HG02973 (cell line): ENCODE results near the gene IQUB.
"Not testable (repeated sequence)": the region's sequence is repeated elsewhere in the genome, so short reads cannot be mapped to it uniquely, and the experiment has no call there.

Experiments
- ATAC-seq: cut with Tn5 transposase; IDR thresholded peaks from one replicate; pipeline ENCODE4 v1.9.1; 2021; ENCODE audit warnings: moderate library complexity; ENCODE audit not compliant: unreplicated experiment

Gene IQUB

DNA sequence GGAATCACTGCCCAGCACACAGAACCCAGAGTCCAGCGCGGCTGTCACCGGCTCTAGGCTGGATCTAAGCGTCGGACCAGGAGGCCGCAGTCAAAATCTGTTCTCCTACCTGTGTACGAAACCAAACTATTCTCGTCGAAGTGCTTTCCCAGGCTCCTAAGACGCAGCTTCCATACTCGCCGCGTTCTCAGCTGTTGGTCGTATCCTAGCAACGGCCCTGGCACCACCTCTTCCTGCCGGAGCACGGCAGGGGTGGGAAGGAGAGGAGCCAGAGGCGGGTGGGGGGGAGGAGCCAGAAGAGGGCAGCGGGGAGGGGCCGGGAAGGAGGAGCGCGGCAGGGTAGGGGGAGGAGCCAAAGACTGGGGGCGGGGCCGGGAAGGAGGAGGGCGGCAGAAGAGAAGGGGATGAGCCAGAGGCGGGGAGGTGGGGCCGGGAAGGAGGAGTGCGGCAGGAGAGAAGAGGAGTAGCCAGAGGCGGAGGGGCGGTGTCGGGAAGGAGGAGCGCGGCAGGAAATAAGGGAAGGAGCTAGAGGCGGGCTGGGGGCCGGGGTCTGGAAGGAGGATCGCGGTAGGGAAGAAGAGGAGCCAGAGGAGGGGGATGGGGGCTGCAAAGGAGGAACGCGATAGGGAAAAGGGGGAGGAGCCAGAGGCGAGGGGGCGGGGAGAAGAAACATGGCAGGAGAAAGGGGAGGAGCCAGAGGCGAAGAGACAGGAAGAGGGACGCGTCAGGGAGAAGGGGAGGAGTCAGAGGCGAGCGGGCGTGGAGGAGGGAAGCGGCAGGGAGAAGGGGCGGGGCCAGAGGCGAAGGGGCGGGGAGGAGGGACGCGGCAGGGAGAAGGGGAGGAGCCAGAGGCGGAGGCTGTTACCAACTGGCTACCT is at the start of gene IQUB:
IQUB (minus strand) TSS at position 213 of the 878 bp plus-strand sequence. CDS start 22,255 bp downstream, outside the sequence.
- ATAC-seq = peak; percentile 78

DNA sequence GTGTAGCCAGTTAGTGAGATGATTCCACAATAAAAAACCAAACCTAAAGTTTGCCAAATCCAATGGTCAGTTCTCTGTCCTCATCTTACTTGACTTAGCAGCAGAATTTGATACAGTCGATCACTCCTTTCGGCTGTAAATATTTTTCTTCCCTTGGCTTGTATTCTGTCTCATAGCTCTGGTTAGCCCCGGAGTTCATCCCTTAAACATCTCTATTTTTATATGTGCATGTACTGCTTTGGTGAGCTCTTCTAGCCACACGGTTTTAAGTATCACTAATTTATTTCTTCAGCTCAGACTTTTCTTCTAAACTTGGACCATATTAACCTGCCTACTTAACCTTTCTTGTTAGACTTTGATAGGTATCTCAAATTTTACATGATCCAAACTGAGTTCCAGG is 49.4 kb upstream of the IQUB start:
- no peak for ATAC-seq

DNA sequence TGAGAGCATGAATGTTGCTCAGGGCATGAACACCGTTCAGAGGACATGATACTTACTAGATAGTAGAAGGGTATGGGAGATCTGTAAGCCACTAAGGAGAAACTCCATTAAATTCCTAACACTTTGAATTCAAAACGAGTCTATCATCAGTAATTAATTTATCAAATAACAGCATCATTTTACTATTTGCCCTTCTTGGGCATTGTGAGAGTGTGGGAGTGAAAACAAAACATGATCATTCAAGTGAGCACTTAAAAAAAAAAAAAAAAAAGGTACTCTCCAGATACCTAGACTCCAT is 46.7 kb upstream of the IQUB start:
- ATAC-seq = no peak

DNA sequence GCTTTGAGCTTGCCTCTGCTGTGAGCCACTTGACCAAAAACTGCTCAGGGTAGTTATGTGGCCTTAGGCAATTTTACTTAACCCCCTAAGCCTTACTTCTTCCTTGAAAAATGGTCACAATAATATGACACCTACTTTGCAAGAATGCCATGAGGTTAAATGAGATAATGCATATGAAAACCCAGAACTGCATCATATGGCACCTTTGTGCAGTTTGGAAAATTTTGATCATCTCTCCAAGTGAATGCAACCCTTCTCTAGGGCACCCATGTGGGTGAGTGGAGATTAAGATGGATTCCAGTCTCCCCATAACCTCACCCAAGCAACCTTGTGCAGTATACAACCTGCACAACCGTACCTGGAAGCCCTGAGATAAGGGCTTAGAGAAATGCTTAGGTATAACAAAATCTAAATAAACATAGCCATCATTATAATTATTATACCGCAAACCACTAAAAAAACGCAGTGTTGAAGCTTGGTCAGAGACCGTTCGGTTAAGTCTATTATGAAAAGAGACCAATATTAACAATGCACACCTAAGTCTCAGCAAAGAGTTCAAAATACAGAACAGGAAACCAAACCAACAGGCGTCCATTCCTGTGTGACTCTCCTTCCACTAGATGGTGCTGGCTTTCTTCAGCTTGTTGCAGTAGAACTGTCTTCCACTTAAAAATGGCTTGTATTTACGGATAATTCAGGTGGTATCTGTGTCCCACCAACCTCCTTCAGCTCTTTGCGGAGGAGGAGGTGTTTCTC is 46.2 kb upstream of the IQUB start:
- no peak for ATAC-seq

DNA sequence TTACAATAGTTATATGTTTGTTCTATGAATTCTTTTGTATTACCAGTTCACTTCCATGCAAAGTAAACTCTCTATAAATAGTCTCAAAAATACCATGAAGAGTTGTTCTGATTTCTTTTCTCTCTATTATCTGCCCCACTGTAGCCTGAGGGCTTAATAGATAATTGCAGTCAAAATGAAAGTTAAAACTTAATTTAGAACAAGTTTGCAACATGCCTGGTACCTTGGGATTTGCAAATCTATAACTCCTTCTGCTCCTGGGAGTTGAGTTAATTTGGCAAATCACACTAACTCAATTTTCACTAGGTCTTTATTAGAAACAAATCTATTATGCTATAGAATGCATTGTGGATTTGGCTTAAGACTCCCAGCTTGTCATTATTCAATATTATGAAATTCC is 45.0 kb upstream of the IQUB start:
- no peak for ATAC-seq

DNA sequence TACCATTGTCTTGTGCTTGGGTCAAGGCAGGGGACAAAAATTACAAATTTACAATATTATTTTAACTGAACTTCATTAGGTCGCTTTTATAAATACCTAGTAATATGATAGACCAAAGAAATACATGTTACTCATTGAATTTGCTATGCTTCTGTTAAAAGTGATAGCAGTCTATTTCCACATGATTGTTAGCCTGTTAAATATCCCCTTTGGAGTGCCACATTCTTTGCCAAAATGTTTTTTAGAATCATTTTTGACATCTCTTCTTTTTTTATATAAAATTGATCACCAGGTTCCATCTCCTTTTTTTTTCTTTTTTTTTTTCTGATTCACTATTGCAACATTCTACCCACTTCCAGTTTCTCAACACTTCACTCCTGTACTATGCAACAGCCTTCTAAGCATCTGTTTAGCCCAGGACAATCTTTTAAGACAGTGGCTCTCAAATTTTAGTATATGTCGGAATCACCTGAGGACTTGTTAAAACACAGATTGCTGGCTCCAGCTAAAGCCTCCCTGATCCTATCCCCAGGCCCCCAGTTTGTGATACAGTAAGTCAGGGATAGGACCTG is 39.6 kb upstream of the IQUB start:
- no peak for ATAC-seq

DNA sequence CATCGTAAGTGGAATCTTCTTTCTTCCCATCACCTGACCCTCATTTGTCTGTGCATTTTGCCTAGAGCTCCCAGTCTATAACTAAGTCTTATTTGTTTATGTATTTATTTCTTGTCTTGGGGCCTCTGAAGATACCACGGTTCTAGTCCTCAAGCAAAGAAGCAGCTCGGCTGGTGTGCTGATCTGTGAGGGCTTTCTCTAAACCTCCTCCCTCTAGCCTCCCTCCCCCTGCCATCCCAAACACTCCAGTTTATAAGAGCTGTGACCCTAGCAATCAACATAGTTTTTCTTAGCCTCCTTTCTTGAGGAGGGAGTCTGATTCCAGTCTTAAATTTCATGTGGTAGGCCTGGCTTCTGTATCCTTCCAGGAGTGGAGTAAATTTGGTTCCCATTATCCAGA is 38.9 kb upstream of the IQUB start:
- ATAC-seq = no peak

DNA sequence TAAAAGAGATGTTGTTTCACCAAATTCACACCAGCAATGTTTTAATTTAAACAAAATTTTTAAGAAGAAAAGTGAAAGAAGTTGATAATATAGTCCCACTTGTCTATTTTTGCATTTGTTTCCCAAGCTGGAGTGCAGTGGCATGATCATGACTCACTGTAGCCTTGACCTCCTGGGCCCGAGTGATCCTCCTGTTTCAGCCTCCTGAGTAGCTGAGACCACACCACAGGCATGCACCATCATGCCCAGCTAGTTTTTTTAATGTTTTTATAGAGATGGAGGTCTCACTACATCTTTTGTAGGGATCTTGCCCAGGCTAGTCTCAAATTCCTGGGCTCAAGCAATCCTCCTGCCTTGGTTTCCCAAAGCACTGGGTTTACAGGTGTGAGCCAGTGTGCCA is 37.3 kb upstream of the IQUB start:
- no peak for ATAC-seq

DNA sequence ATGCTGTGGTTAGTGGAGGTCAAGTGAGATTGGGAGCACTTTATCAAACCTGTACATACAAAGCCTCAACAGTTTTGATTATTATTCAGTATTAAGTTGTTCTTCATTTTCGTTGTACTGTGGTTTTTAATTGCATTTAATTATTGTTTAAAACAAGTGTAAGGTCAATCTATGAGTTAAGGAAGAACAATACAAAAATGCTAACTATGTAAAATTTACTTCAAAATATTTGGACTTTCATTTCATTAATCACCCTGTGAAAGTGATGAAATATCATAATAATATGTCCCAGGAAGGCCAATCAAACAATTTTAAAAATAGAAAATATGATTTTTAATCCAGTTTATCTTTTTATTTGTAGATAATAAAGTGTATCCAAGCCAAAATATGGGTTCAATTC is 36.8 kb upstream of the IQUB start:
- ATAC-seq = no peak

DNA sequence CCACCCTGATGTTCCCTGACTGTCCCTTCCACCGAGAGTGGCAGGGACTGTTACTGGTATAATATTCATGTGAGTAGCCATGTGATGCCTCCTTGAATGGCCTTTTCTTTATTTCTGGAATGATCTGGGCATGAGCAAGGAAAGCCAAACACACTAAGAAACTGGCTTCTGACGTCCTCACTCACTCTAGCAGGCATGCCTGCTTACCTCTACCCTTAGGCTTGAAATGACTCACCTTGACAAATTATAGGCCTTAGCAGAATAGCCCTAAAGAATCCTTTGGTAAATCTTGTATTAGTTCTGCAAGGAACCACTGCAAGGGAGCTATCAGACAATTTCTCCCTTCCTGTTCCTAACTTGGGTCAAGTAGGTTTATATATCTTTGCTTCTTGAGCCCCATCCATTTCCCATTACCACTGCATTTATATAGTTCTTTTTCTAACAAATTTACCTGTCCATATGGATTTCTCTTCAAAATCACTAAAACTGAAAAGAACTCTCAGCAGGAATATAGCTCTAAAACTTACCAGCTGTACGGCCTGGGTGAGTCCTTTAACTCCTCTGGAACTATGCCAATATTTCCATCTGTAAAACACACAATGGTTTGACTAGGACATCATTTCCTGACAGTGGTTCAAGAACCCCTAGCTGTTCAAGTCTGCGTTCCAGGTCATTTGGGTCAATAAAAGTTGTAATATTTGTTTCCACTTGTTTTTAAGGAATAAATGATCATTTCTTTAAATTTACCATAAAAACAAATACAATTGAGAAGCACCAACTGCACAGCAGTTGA is 36.2 kb upstream of the IQUB start:
- no peak for ATAC-seq

DNA sequence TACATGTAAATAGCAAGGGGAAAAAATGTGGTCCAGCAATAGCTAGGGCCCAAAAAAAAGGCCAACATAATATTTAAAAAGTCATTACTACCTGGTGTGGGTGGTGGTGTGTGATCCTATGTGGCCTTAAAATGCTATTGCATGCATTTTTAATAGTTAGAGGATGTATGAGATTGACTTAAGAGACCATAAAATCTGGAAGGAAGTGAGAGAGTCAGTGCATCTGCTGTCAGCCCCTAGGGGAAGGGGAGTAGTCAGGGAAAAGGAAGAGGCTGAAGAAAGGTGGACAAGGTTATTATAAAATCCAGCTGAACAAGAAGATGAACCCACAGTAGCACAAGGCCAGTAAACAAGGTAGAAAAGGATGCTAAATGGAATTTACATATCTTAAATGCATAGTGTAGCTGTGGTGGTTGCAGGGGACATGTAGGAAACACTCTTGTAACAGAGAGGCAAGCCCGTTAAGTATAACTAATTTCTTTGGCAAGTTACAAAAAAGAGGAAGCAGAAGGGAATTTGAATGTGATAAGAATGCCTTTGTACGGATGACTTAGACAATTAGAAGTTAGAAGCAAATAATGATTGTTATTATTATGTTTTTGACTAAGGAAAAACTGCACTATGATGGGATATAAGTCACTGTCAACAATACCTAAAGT is 35.1 kb upstream of the IQUB start:
- ATAC-seq = no peak

DNA sequence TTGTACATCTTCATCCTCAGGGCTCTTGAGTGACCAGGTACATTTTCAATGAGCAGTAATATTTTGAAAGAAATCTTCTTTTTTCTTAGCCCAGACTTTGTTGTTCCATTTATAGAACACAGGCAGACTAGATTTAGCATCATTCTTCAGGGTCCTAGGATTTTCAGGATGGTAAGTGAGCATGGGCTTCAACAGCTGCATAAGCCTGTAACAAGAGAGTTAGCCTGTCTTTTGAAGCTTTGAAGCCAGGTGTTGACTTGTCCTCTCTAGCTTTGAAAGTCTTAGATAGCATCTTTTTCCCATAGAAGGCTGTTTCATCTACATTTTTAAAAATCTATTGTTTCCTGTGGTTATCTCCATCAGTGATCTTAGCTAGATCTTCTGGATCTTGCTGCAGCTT is 27.7 kb upstream of the IQUB start:
- ATAC-seq = no peak

DNA sequence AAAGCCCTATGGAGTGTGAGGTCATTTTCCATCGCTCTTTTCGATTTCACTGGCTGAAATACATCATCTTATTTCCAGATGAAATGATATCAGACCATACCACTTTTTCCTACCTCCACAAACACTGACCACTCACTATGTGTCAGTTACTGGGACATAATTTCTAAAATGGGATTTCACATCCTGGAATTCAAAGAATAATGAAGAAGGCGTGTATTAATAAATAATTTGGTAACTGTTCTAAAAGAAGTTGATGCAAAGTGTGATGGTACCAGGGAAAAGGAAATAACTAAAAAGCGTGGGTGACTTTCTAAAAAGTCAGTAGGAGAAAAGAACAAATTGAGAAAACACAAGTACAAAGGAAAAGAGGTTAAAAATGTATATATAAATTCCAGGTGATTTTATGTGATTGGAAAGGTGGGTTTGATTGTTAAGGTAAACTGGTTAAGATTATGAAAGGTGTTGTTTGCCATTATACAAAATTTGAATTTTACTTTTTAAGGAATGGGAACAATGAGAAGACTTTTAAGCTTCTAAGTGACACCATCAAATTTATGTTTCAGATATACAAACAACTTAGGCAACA is 24.0 kb upstream of the IQUB start:
- ATAC-seq = no peak

DNA sequence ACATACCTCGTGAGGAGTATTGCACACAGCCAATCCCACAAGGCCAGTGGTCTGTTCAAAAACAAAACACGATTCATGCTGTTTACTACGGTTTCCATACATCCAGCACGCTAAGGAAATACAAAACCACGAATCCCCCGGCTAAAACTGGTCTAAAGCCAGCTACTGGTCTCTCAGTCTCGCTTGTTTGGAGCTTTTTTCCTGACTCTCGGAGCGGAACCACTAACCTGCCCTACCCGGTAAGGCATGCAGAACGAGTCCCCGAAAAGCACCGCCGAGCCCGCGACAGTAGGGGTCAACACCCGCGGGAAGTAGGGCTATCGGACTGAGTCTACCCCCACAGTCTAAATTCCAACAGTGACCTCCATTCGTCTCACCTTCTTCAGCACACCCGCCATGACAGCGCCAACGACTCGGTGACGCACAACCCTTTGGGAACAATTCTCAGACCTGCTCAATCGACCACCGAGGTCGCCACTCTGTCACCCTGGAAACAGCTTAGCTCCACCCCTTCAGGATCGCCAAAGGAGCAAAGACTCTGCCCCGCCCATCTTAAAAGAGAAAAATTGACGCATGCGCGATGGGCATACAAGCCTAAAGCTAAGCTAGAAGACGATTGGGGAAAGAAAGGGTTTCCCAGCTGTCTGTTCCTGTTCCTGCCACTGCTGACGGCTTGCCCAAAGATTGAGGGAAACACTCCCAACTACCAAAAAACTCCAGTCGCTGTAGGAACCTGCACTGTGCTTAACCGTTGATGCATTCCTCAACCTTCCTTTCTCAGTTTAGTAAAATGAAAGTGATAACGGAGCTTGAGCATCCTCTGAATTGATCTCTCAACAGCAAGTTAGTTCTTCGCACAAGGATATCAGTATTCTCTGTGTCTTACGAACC is 23.2 kb upstream of the IQUB start, which contains the start of gene NDUFA5:
NDUFA5 (minus strand) TSS at position 421 of the 891 bp plus-strand sequence; CDS start at position 398, 23 bp downstream.
- peak; percentile 96 for ATAC-seq

DNA sequence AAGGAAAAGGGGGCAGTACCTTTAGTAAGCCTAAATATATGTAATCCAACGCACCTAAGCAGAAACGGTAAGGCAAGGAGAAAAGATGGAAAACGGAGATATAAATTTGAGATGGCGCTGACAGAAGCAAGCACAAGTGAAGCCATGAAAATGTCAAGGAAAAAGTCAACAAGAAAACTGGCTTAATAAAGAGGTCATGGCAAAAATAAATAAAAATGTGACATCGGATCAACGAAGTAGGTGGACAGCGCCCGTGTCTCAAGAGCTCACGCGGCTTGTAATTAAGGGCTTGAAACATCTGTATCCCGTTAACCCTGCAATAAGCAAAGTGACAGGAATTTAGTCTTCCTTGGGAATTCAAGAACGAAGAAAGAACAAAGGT is 22.6 kb upstream of the IQUB start:
- ATAC-seq = no peak

DNA sequence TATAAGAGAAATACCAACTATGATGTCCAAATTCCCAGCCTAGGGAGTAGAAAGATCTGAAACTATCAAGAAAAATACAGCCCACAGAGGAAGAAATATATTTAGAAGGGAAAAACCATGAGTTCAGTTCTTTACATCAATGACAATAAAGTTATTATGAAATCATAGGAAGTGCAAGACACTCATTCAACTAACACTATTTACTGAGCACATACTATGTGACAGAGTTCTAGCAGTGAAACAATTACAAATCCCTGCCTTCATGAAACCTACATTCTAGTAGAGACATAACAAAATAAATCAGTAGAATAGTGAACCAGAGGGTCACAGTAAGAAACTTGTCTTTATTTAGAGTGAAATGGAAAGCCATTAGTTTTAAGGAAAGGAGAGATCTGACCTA is 21.1 kb upstream of the IQUB start:
- ATAC-seq = no peak

DNA sequence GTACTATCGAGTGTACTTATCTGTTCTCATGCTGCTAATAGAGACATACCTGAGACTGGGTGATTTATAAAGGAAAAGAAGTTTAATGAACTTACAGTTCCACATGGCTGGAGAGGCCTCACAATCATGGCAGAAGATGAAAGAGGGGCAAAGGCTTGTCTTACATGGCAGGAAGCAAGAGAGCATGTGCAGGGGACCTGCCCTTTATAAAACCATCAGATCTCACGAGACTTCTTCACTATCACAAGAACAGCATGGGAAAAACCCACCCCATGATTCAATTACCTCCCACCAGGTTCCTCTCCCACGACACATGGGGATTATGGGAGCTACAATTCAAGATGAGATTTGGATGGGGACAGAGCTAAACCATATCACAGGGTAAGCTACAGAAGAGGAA is 18.8 kb upstream of the IQUB start:
- no peak for ATAC-seq

DNA sequence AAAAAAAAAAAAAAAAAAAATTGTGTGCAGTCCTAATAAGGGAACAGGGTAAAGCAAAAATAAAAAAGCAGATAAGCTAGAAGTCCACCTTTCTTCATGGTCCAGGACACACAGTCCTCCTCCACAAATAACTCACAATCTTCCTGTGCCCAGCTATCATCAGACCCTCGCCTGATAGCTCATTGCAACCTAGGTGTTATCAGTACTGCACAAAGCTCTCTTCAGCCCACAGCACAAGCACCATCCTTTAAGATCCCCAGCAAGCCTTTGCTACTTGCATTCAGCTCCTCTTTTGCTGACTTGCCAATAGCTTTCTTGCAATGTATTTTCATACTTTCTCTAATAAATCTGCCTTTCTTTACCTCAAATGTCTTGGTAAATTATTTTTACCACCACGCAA is 18.2 kb upstream of the IQUB start:
- no peak for ATAC-seq

DNA sequence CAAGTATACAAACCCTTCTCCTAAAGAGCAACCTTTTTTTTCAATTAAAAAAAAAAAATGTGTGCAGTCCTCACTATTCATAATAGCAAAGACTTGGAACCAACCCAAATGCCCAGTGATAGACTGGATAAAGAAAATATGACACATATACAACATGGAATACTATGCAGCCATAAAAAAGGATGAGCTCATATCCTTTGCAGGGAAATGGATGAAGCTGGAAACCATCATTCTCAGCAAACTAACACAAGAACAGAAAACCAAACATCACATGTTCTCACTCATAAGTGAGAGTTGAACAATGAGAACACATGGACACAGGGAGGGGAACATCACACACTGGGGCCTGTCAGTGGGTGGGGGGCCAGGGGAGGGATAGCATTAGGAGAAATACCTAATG is 17.7 kb upstream of the IQUB start:
- not testable (repeated sequence) for ATAC-seq
